CD14-positive monocyte (primary cell): ENCODE data around the gene USP20. TPM values are rescaled to one million over a fixed set of nuclear protein-coding genes. Genes with fewer than 3 reads are reported as not detected.

Source experiments
- DNase-seq, 3 donors: peaks; one replicate each; pipeline ENCODE4 v3.0.0-alpha.2; 2011 to 2022
- H2AFZ ChIP-seq: 2 replicates; pipeline ENCODE4 v1.6.0; 2012; ENCODE audit warnings: mild to moderate bottlenecking, low read depth, low read length, inconsistent platforms; ENCODE audit not compliant: insufficient read depth, poor library complexity, severe bottlenecking
- H3K27ac ChIP-seq, 2 donors: 1 replicate in 1 of 2; 2 replicates in 1 of 2; pipeline ENCODE4 v1.5.1; 2012 to 2013; ENCODE audit warnings: low read length in 2 of 2, control low read depth in 1 of 2, inconsistent platforms in 1 of 2, low read depth in 1 of 2, mild to moderate bottlenecking in 1 of 2
- H3K27me3 ChIP-seq, 2 donors: one replicate each; pipeline versions ENCODE4 v1.6.0 to v1.6.1; 2011 to 2013; ENCODE audit warnings: low read length in 2 of 2; ENCODE audit not compliant: control insufficient read depth in 2 of 2, insufficient read depth in 2 of 2
- H3K36me3 ChIP-seq, 2 donors: replicated peaks in 1 of 2; 1 replicate in 1 of 2; 2 replicates in 1 of 2; pipeline versions ENCODE4 v1.5.1 to v1.6.1; 2012 to 2013; ENCODE audit warnings: low read length in 2 of 2, control low read depth in 1 of 2, inconsistent platforms in 1 of 2, mild to moderate bottlenecking in 1 of 2; ENCODE audit not compliant: insufficient read depth in 2 of 2, control insufficient read depth in 1 of 2
- H3K4me1 ChIP-seq, 2 donors: 1 replicate in 1 of 2; 2 replicates in 1 of 2; pipeline versions ENCODE4 v1.5.1 to v1.6.1; 2012 to 2013; ENCODE audit warnings: low read length in 2 of 2, control low read depth in 1 of 2, inconsistent platforms in 1 of 2, mild to moderate bottlenecking in 1 of 2, moderate library complexity in 1 of 2; ENCODE audit not compliant: insufficient read depth in 2 of 2, control insufficient read depth in 1 of 2
- H3K4me2 ChIP-seq: replicated peaks from 2 replicates; pipeline ENCODE3; 2012; ENCODE audit warnings: low read length, moderate library complexity, mild to moderate bottlenecking; ENCODE audit not compliant: poor library complexity, severe bottlenecking; ENCODE audit errors: extremely low read depth
- H3K4me3 ChIP-seq, 3 experiments: fragments of 200-600 bp in 1 of 3; sonication (generic) in 1 of 3; replicated peaks in 1 of 3; 1 replicate in 2 of 3; 2 replicates in 1 of 3; pipeline ENCODE4 v1.5.1; 2011 to 2013; ENCODE audit warnings: low read length in 3 of 3, mild to moderate bottlenecking in 3 of 3, control low read depth in 2 of 3, low read depth in 2 of 3, inconsistent platforms in 1 of 3, moderate library complexity in 1 of 3
- H3K79me2 ChIP-seq: 2 replicates; pipeline ENCODE4 v1.6.0; 2012; ENCODE audit warnings: mild to moderate bottlenecking, control low read depth, inconsistent platforms, low read length, moderate library complexity; ENCODE audit not compliant: insufficient read depth
- H3K9ac ChIP-seq: 2 replicates; pipeline ENCODE4 v1.6.0; 2017; ENCODE audit warnings: low read length, mild to moderate bottlenecking; ENCODE audit not compliant: insufficient read depth, poor library complexity, severe bottlenecking
- H3K9me3 ChIP-seq, 2 donors: replicated peaks in 1 of 2; 1 replicate in 1 of 2; 2 replicates in 1 of 2; pipeline versions ENCODE4 v1.5.1 to v1.6.1; 2012 to 2013; ENCODE audit warnings: low read length in 2 of 2, control low read depth in 1 of 2; ENCODE audit not compliant: control insufficient read depth in 1 of 2, insufficient read depth in 1 of 2
- H4K20me1 ChIP-seq: 2 replicates; pipeline ENCODE4 v1.6.0; 2012; ENCODE audit warnings: mild to moderate bottlenecking, low read length, control low read depth, moderate library complexity; ENCODE audit not compliant: insufficient read depth
- H3K27ac Mint-ChIP-seq, 7 donors: one replicate each; pipeline ENCODE4 v1.8.0; 2020; ENCODE audit warnings: mild to moderate bottlenecking in 7 of 7, mixed read lengths in 7 of 7, moderate library complexity in 6 of 7, inconsistent platforms in 2 of 7
- H3K27me3 Mint-ChIP-seq, 3 donors: one replicate each; pipeline ENCODE4 v1.8.0; 2021 to 2022; ENCODE audit warnings: low read depth in 3 of 3, mild to moderate bottlenecking in 3 of 3, mixed read lengths in 3 of 3, moderate library complexity in 3 of 3, inconsistent platforms in 1 of 3
- H3K36me3 Mint-ChIP-seq, 2 donors: one replicate each; pipeline ENCODE4 v1.8.0; 2020; ENCODE audit warnings: mixed read lengths in 2 of 2, inconsistent platforms in 1 of 2, mild to moderate bottlenecking in 1 of 2
- H3K4me1 Mint-ChIP-seq: one replicate; pipeline ENCODE4 v1.8.0; 2020; ENCODE audit warnings: mild to moderate bottlenecking, mixed read lengths
- H3K4me3 Mint-ChIP-seq, 2 donors: one replicate each; pipeline ENCODE4 v1.8.0; 2020; ENCODE audit warnings: mild to moderate bottlenecking in 2 of 2, mixed read lengths in 2 of 2, moderate library complexity in 1 of 2
- H3K9me3 Mint-ChIP-seq, 7 donors: one replicate each; pipeline ENCODE4 v1.8.0; 2020 to 2022; ENCODE audit warnings: mixed read lengths in 7 of 7, mild to moderate bottlenecking in 6 of 7, moderate library complexity in 6 of 7, inconsistent platforms in 2 of 7
- WGBS: methylation state at CpG from one replicate; pipeline ENCODE4 v1.1.5; 2013; ENCODE audit warnings: missing lambda C conversion rate; ENCODE audit not compliant: insufficient coverage; 5-methylcytosine and 5-hydroxymethylcytosine counted together
- intact Hi-C, 2 donors: fragments of 100-400 bp; cut with micrococcal nuclease; formaldehyde crosslinking; loops; one replicate each; pipeline versions ENCODE4 v1.15.0 to v1.15.1; 2023
- polyA plus RNA-seq, 3 donors: library from polyadenylated mRNA; depleted of rRNA in 1 of 3; unstranded in 2 of 3; stranded (reverse) in 1 of 3; fragments of 300-500 nt in 2 of 3; fragments of >200 nt in 1 of 3; fragmentation: Illumina TruSeq in 2 of 3; gene quantifications; 1 replicate in 2 of 3; 2 replicates in 1 of 3; pipeline ENCODE4 v1.2.3, GENCODE V29; 2012 to 2021
- TF ChIP-seq, protein P1 (sequence below): fragments of 200-600 bp; IDR thresholded peaks from one replicate; pipeline ENCODE4 v1.8.0; 2022; ENCODE audit warnings: antibody characterized with exemption, mild to moderate bottlenecking

Gene USP20
- polyA plus RNA-seq, 3 donors = 2.7 to 30.0 (median 5.2) TPM

DNA sequence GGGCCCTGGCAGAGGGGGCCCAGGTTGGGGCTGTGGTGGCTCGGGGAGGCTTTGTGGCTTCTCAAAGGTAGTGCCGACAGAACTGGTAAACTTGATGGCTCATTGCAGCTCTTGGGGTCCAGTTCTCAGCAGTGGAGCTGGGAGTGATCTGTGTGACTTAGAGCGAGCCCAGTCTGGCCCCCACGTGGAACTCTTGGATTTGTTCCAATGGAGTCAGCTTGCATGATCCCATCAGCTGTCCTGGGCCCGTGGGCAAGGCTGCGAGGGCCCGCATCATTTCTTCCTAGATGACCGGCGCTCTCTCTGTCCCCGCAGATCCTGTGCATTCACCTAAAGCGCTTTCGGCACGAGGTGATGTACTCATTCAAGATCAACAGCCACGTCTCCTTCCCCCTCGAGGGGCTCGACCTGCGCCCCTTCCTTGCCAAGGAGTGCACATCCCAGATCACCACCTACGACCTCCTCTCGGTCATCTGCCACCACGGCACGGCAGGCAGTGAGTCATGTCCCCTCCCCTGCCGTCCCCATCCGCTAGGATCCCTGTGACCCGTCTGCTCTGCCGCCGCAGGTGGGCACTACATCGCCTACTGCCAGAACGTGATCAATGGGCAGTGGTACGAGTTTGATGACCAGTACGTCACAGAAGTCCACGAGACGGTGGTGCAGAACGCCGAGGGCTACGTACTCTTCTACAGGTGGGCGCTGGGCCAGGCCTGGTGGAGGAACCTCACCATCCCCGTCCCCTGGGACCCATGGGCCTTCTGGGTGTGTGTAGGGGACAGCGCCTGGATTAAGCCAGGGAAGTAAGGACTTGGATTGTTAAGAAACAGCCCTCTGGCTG is 39.2 kb downstream of the USP20 start:
- Histone ChIP-seq H3K27me3 (no peaks in the 10 kb centered on the region), H3K79me2 (no peaks in the 10 kb centered on the region), H3K9me3 (no peaks in the 10 kb centered on the region), H3K4me2 (no peak overlapping the region), H3K9ac (no peak overlapping the region), H3K36me3 (peaks cover 31 to 37% of the 10 kb centered on the region in 2 donors), H2AFZ (no peak overlapping the region), H3K4me3 (no peak overlapping the region), H3K4me1 (no peaks in the 10 kb centered on the region), H4K20me1 (no peaks in the 10 kb centered on the region), H3K27ac (no peak overlapping the region)
- peaks cover 0 to 2% (median 2%) of the 10 kb centered on the region in 3 donors for H3K27me3 Mint-ChIP-seq
- H3K9me3 Mint-ChIP-seq = peaks cover 0 to 3% (median 0%) of the 10 kb centered on the region in 7 donors
- TF ChIP-seq, protein P1, sequence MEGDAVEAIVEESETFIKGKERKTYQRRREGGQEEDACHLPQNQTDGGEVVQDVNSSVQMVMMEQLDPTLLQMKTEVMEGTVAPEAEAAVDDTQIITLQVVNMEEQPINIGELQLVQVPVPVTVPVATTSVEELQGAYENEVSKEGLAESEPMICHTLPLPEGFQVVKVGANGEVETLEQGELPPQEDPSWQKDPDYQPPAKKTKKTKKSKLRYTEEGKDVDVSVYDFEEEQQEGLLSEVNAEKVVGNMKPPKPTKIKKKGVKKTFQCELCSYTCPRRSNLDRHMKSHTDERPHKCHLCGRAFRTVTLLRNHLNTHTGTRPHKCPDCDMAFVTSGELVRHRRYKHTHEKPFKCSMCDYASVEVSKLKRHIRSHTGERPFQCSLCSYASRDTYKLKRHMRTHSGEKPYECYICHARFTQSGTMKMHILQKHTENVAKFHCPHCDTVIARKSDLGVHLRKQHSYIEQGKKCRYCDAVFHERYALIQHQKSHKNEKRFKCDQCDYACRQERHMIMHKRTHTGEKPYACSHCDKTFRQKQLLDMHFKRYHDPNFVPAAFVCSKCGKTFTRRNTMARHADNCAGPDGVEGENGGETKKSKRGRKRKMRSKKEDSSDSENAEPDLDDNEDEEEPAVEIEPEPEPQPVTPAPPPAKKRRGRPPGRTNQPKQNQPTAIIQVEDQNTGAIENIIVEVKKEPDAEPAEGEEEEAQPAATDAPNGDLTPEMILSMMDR = no peak
- no peak overlapping the region for H3K4me3 Mint-ChIP-seq
- no peak for DNase-seq
- H3K27ac Mint-ChIP-seq = peak overlapping the region in 2 of 7 donors; percentile 30 to 46
- H3K4me1 Mint-ChIP-seq = no peaks in the 10 kb centered on the region
- H3K36me3 Mint-ChIP-seq = peaks cover 39 to 51% of the 10 kb centered on the region in 2 donors
- intact Hi-C loops = no loop called here
- 95% methylated on average over 36 of the region's 38 CpGs for WGBS

GRCh38 chr9:129875181-129875611 is 39.9 kb downstream of the USP20 start:
- H3K9me3 ChIP-seq = no peaks in the 10 kb centered on the region
- intact Hi-C loops = no loop called here
- Mint-ChIP-seq H3K4me3 (no peak overlapping the region), H3K36me3 (peaks cover 42 to 54% of the 10 kb centered on the region in 2 donors), H3K9me3 (peaks cover 0 to 3% (median 0%) of the 10 kb centered on the region in 7 donors), H3K4me1 (no peaks in the 10 kb centered on the region), H3K27me3 (peaks cover 0 to 2% (median 2%) of the 10 kb centered on the region in 3 donors), H3K27ac (peak overlapping the region in 2 of 7 donors; percentile 30 to 37)
- no peaks in the 10 kb centered on the region for H3K4me1 ChIP-seq
- H3K27ac ChIP-seq = no peak overlapping the region
- WGBS = 95% methylated on average over 4 of the region's 23 CpGs
- H3K4me2 ChIP-seq = no peak overlapping the region
- TF ChIP-seq, protein P1 = peak; percentile 16
- no peak for DNase-seq
- H3K36me3 ChIP-seq = peaks cover 36 to 37% of the 10 kb centered on the region in 2 donors
- no peaks in the 10 kb centered on the region for H3K79me2 ChIP-seq
- H2AFZ ChIP-seq = no peak overlapping the region
- H4K20me1 ChIP-seq = no peaks in the 10 kb centered on the region
- H3K4me3 ChIP-seq = no peak overlapping the region
- no peaks in the 10 kb centered on the region for H3K27me3 ChIP-seq
- no peak overlapping the region for H3K9ac ChIP-seq
